KBM-7 (cell line): ENCODE results near the gene DNAH9.

Experiments
- DNase-seq: peaks from one replicate; pipeline ENCODE4 v3.0.0-alpha.2; 2015
- in situ Hi-C: fragments of 300-500 bp; cut with MboI; formaldehyde crosslinking; loops from 2 replicates; pipeline ENCODE4 v1.14.3; 2020; ENCODE audit warnings: low sequenced_read_pairs, low pct_unique_long_range_greater_than_20kb, mixed read lengths

Gene DNAH9, protein sequence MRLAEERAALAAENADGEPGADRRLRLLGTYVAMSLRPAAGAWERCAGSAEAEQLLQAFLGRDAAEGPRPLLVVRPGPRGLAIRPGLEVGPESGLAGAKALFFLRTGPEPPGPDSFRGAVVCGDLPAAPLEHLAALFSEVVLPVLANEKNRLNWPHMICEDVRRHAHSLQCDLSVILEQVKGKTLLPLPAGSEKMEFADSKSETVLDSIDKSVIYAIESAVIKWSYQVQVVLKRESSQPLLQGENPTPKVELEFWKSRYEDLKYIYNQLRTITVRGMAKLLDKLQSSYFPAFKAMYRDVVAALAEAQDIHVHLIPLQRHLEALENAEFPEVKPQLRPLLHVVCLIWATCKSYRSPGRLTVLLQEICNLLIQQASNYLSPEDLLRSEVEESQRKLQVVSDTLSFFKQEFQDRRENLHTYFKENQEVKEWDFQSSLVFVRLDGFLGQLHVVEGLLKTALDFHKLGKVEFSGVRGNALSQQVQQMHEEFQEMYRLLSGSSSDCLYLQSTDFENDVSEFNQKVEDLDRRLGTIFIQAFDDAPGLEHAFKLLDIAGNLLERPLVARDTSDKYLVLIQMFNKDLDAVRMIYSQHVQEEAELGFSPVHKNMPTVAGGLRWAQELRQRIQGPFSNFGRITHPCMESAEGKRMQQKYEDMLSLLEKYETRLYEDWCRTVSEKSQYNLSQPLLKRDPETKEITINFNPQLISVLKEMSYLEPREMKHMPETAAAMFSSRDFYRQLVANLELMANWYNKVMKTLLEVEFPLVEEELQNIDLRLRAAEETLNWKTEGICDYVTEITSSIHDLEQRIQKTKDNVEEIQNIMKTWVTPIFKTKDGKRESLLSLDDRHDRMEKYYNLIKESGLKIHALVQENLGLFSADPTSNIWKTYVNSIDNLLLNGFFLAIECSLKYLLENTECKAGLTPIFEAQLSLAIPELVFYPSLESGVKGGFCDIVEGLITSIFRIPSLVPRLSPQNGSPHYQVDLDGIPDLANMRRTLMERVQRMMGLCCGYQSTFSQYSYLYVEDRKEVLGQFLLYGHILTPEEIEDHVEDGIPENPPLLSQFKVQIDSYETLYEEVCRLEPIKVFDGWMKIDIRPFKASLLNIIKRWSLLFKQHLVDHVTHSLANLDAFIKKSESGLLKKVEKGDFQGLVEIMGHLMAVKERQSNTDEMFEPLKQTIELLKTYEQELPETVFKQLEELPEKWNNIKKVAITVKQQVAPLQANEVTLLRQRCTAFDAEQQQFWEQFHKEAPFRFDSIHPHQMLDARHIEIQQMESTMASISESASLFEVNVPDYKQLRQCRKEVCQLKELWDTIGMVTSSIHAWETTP (N-terminal part only)

GRCh38 chr17:11598274-11599221, at the start of gene DNAH9:
DNAH9 (plus strand) TSS chr17:11598470; CDS start chr17:11598499, 29 bp downstream.
- peak; percentile 94 for DNase-seq
- in situ Hi-C loops: no loop called here

- DNase-seq: no peak
- in situ Hi-C loops: no loop called here
These were observed 47.8 kb upstream of the DNAH9 start for GRCh38 chr17:11550431-11550830.

- no peak for DNase-seq
- in situ Hi-C loops: no loop called here
These were observed 46.8 kb upstream of the DNAH9 start for GRCh38 chr17:11551442-11551841.

GRCh38 chr17:11553135-11553534, 45.1 kb upstream of the DNAH9 start:
- in situ Hi-C loops: no loop called here
- no peak for DNase-seq

GRCh38 chr17:11554042-11554441, 44.2 kb upstream of the DNAH9 start:
- in situ Hi-C loops: no loop called here
- DNase-seq: no peak

DNA sequence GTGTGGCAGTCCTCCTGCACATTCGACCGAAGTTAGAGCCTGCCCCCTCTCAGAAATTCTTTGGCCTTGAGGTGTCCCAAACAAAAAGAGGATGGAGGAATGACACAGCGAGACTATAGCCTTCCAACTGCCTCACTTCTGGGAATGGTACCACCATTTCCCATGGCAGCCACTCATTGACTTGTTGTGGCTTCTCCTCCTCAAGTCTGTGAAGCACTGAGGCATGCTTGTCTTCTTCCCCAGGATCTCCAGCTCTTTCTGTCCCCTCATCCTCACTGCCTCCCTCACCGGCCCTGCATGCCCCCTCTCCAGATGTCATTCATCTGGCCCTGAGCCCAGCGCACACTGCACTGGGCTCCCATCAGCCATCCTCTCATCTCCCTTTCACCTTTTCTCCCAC, 43.7 kb upstream of the DNAH9 start:
- in situ Hi-C loops: no loop called here
- no peak for DNase-seq

DNA sequence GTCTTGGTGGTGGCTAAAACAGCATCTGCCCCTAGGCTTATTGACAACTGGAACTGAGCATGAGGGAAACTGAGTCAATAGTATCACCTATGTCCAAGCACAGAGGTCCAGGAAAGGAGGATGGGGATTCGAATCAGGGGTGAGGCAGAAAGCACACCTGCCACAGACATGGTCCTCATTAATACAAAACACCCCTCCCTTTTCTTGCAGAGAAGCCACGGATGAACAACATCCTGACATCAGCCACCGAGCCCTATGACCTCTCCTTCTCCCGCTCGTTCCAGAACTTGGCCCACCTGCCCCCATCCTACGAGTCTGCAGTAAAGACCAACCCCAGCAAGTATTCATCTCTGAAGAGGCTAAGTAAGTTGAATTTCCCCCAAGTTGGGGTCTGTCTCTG, 42.7 kb upstream of the DNAH9 start:
- in situ Hi-C loops: no loop called here
- no peak for DNase-seq

GRCh38 chr17:11557727-11558452, 40.4 kb upstream of the DNAH9 start:
- in situ Hi-C loops: no loop called here
- DNase-seq: no peak

GRCh38 chr17:11558681-11559234, 39.5 kb upstream of the DNAH9 start:
- in situ Hi-C loops: no loop called here
- DNase-seq: no peak

DNA sequence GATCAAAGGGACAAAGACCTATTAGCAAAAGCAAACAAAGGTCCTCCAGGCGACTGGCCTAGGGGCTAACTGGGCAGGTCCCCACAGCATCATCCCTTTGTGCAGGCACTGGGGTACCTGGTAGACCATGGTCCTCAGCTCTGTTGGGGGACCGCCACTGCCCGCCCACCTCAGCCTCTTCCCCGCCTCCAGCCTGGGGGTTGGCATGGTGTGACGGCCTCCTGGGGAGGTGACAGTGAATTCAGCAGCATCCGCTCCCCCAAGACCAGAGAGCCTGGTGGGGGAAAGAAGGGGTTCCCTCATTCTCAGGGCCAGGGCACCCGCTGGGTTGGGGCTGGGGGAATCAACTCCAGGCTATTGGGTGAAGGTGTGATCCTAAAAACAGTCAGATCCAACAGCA, 38.7 kb upstream of the DNAH9 start:
- in situ Hi-C loops: no loop called here
- no peak for DNase-seq

DNA sequence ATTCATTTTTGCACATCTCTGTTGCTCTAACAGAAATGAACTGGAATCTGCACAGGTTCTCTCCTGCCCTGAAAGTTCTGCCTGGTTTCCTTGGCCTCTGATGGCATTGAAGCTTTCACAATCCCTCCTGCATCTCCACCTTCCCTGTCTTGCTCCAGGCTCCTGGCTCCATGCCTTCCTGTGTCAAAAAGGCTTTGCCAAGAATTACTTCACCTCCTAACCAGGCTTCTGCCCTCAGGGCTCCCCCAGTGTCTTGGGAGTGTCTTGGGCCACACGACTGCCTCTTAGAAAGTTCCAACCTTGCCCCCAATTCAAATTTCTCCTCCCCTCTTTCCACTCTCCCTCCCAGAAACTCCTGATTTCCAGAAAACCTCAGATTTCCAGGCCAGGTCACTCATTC, 37.0 kb upstream of the DNAH9 start:
- DNase-seq: no peak
- in situ Hi-C loops: no loop called here

DNA sequence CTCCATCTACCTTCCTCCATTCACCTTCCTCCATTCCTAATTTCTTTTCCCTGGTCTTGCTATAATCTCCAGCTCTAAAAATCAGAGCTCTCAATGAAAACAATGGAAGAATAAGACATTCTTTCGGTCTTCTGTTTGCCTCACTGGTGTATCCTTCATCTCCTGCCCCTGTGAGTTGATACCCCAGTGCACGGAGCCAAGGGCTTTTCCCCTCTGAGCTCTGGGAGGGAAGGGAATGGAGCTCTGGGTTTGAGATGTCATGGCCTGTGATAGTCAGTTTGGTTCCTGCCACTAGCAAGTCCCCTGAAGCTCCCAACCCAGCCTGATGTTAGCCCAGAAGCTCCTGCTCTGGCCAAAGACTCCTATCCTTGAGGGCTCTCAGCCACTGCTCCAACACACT, 36.6 kb upstream of the DNAH9 start:
- in situ Hi-C loops: no loop called here
- DNase-seq: no peak

GRCh38 chr17:11564589-11565380, 33.5 kb upstream of the DNAH9 start:
- DNase-seq: no peak
- in situ Hi-C loops: no loop called here

- in situ Hi-C loops: no loop called here
- no peak for DNase-seq
These were observed 32.7 kb upstream of the DNAH9 start for GRCh38 chr17:11565591-11565990.

DNA sequence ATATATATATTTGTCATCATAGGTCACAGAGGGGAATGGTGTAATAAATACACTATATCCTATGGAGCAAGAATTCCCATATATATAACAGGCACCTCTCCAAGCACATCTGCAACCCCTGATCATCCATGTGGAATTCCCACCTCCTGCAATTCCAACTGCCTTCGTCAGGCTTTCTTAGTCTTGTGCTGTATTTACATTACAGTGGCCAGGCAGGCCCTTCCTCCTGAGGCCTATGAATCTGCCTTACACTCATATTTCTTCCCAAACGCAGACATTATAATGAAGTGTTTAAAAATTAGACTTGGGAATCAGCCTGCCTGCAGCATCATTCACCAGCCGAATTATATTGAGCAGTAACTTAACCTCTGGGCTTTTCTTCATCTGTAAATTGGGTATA, 19.3 kb upstream of the DNAH9 start:
- in situ Hi-C loops: no loop called here
- no peak for DNase-seq

GRCh38 chr17:11580677-11581076, 17.6 kb upstream of the DNAH9 start:
- DNase-seq: no peak
- in situ Hi-C loops: no loop called here

- in situ Hi-C loops: no loop called here
- no peak for DNase-seq
These were observed 16.1 kb upstream of the DNAH9 start for GRCh38 chr17:11582217-11582616.
